RWPE1 (cell line): ENCODE results near the gene BRAT1.

Source experiments
- CTCF ChIA-PET: fragments of 350-600 bp; sonication (Branson Sonifier 250); formaldehyde crosslinking; extraction: SDS; loops from one replicate; lab custom pipeline; 2021; lab: Yijun Ruan, JAX
- POLR2A ChIA-PET: fragments of 400-600 bp; formaldehyde crosslinking; extraction: SDS; loops from one replicate; lab custom pipeline; 2020; ENCODE audit warnings: antibody characterized with exemption; ENCODE audit not compliant: low non-redundant PET; lab: Yijun Ruan, JAX
- DNase-seq: peaks from one replicate; pipeline ENCODE4 v3.0.0; 2012; ENCODE audit warnings: low spot score
- H3K27ac ChIP-seq: fragments of 450-650 bp; 2 replicates; pipeline ENCODE4 v1.5.1; 2017
- TF ChIP-seq, protein P1 (sequence below): fragments of 450-650 bp; conservative IDR thresholded peaks from 2 replicates; pipeline ENCODE4 v1.5.1; 2017; ENCODE audit warnings: low read depth, mild to moderate bottlenecking

Gene BRAT1

DNA sequence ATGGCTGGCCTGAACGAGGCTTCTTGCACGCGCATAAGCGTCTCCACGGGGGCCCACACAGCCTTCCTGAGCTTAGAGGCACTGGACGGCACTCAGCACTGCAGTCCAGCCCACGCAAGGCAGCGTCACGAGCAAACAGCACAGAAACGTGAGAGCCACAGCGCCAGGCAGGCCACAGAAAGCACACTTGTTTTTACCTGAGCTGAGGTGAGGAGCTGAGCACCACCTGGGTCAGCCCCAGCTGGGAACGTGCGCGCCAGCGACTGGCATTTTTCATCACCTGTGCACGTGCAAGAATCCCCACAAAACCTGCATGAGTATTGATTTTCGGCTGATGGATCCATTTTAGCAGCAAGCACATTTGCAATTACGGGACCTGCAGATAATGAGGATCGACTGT is 30.1 kb upstream of the BRAT1 start:
- DNase-seq, result no peak
- CTCF ChIA-PET, result no interaction called here
- TF ChIP-seq, protein P1, sequence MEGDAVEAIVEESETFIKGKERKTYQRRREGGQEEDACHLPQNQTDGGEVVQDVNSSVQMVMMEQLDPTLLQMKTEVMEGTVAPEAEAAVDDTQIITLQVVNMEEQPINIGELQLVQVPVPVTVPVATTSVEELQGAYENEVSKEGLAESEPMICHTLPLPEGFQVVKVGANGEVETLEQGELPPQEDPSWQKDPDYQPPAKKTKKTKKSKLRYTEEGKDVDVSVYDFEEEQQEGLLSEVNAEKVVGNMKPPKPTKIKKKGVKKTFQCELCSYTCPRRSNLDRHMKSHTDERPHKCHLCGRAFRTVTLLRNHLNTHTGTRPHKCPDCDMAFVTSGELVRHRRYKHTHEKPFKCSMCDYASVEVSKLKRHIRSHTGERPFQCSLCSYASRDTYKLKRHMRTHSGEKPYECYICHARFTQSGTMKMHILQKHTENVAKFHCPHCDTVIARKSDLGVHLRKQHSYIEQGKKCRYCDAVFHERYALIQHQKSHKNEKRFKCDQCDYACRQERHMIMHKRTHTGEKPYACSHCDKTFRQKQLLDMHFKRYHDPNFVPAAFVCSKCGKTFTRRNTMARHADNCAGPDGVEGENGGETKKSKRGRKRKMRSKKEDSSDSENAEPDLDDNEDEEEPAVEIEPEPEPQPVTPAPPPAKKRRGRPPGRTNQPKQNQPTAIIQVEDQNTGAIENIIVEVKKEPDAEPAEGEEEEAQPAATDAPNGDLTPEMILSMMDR, result no peak
- POLR2A ChIA-PET, result no interaction called here
- H3K27ac ChIP-seq, result no peak overlapping the region

DNA sequence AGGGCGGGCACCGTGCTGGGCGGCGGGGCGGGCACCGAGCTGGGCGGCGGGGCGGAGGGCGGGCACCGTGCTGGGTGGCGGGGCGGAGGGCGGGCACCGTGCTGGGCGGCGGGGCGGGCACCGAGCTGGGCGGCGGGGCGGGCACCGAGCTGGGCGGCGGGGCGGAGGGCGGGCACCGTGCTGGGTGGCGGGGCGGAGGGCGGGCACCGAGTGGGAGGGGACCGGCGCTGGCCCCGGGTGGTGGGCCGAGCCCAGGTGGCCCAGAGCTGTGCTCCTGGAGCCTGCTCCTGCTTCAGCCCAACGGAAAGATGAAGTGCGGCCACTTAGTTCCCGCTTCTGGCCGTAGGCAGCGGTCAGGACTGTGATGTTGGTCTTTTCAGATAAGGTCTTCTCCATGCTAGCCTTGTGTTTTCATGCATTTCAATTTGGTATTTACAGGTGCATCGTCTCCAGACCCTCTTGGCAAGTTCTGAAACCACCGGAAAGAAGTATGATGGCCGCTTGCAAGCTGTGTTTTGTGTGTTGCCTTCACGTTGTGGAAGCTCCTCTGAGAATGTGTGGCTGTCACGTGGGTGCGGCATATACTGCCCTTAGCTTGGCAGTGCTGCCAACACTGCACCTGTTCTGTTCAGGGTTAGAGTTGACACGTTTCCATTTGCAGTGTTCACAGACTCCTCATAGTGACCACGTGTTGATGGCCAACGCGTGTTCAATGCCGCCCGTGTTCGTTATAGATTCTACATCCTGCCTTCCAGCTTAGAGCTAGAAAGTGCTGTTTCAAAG is 28.7 kb upstream of the BRAT1 start:
- no peak overlapping the region for H3K27ac ChIP-seq
- no peak for DNase-seq
- TF ChIP-seq, protein P1, result no peak
- ChIA-PET POLR2A (no interaction called here), CTCF (no interaction called here)

DNA sequence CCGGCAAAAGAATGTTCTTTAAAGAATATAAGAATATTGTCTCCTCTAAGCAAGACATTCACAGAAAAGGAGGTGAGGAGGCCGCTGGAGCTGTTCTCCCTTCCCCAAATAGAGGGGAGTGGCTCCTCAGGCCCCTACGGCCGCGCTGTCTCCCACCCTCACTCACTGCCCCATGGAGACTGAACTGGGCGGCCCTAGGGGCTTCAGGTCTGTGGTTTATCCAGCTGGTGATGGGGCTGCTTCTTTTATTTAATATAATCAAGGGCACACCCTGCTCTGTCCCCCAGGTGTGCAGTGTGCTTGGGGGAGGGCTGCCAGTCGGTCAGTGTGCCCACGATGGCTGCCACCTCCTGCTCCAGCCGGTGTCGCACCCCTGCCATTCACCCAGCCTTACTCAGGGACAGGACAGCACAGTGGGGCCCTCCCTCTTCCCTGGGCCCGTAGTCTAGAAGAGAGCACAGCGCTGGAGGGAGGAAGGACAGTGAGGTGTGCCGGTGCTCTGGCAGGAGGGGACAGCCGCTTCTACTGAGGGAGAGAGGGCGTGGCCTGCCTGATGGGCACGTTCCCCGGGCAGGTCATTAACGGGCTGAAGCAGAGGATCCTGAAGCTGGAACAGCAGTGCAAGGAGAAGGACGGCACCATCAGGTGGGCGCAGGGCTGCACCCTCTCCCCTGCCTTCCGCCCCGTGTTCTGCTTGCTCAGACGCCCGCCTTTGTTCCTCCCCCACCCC is 26.8 kb upstream of the BRAT1 start:
- no peak overlapping the region for H3K27ac ChIP-seq
- no peak for DNase-seq
- CTCF ChIA-PET, result interaction anchor here (0.6 kb wide), 2 partner anchors 25 to 32 kb away, joined by 3 to 4 read pairs; no protein-coding TSS in a partner anchor
- TF ChIP-seq, protein P1, result no peak
- POLR2A ChIA-PET, result no interaction called here

DNA sequence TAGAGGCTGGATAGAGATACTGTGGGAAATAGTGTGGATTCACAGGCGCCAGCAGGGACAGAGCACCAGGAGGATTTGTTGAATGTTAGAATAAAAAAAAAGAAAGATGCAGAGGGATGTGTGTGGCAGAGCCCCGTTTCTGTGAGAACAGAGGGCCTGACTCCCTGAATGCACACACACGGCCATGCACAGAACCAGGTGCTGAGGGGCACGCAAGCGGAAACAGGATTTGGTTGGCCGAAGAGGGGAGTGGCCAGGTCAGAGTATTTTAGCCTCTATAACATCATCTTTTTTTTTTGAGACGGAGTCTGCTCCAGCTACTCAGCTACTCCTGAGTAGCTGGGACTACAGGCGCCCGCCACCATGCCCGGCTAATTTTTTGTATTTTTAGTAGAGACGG is 25.3 kb upstream of the BRAT1 start:
- no peak for DNase-seq
- POLR2A ChIA-PET, result no interaction called here
- H3K27ac ChIP-seq, result 0 out of 2 replicates have a peak overlapping the region, but pooled peaks have one; percentile 3
- TF ChIP-seq, protein P1, result no peak
- CTCF ChIA-PET, result no interaction called here

DNA sequence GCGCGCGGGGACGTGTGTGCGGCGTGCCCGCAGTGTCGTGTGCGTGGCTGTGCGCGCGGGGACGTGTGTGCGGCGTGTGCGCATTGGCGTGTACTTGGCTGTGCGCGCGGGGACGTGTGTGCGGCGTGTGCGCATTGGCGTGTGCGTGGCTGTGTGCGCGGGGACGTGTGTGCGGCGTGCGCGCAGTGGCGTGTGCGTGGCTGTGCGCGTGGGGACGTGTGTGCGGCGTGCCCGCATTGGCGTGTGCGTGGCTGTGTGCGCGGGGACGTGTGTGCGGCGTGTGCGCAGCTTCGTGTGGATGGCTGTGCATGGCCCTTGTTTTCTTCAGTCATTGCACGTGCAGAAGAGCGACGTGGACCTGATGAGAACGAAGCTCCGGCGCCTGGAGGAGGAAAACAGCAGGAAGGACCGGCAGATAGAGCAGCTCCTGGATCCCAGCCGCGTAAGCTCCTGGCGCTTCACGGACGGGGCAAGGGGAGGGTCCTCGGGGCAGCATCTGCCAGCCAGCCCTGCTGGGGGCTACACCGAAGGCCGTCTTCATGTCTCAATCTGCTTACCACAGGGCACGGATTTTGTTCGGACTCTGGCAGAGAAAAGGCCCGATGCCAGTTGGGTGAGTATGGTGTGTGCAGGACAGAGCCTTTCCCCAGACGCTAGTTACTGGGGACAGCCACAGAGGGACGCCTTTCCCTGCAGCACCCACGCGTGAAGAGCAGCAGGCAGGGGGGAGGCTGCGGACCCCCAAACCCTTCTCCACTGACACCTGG is 22.8 kb upstream of the BRAT1 start:
- no peak overlapping the region for H3K27ac ChIP-seq
- TF ChIP-seq, protein P1, result no peak
- no peak for DNase-seq
- ChIA-PET POLR2A (no interaction called here), CTCF (no interaction called here)
